SK-N-SH (cell line): Measurements from ENCODE around the gene RNPEPL1. TPM values are rescaled to one million over a fixed set of nuclear protein-coding genes. Genes with fewer than 3 reads are reported as not detected.

Experiments
- CTCF ChIA-PET: fragments of 300-600, 350-600 bp; formaldehyde crosslinking; extraction: SDS; loops from one replicate; lab custom pipeline; 2021; lab: Yijun Ruan, JAX
- POLR2A ChIA-PET: fragments of 350-600 bp; sonication (Branson Sonifier 250); formaldehyde crosslinking; extraction: SDS; loops from one replicate; lab custom pipeline; 2020; ENCODE audit warnings: antibody characterized with exemption, inconsistent platforms; lab: Yijun Ruan, JAX
- DNase-seq: peaks from one replicate; pipeline ENCODE4 v3.0.0; 2012
- H2AFZ ChIP-seq: fragments of 200-600 bp; sonication (generic); 2 replicates; pipeline ENCODE4 v1.8.1; 2016; ENCODE audit warnings: antibody characterized with exemption, mild to moderate bottlenecking, low read depth
- H3F3A ChIP-seq: fragments of 200-600 bp; sonication (generic); replicated peaks from 2 replicates; pipeline ENCODE3; 2016; ENCODE audit warnings: antibody characterized with exemption, mild to moderate bottlenecking; ENCODE audit not compliant: insufficient read depth
- H3K27ac ChIP-seq, 2 experiments: fragments of 200-500 bp in 1 of 2; fragments of 200-600 bp in 1 of 2; sonication (Bioruptor generic) in 1 of 2; sonication (generic), shearing (Covaris generic) in 1 of 2; 2 replicates each; pipeline versions ENCODE4 v1.5.1 to v1.6.1; 2014 to 2016; ENCODE audit warnings: low read depth in 2 of 2, inconsistent platforms in 1 of 2, low read length in 1 of 2, mild to moderate bottlenecking in 1 of 2, mixed read lengths in 1 of 2
- H3K27me3 ChIP-seq: fragments of 200-600 bp; sonication (generic), shearing (Covaris generic); 2 replicates; pipeline ENCODE4 v1.6.1; 2016; ENCODE audit warnings: mixed run types; ENCODE audit not compliant: insufficient read depth
- H3K36me3 ChIP-seq, 2 experiments: fragments of 200-500 bp in 1 of 2; fragments of 200-600 bp in 1 of 2; sonication (Bioruptor generic) in 1 of 2; sonication (generic) in 1 of 2; replicated peaks in 1 of 2; 2 replicates each; pipeline versions ENCODE3 to v1.5.1; 2014 to 2016; ENCODE audit warnings: low read length in 1 of 2, mild to moderate bottlenecking in 1 of 2; ENCODE audit not compliant: insufficient read depth in 2 of 2, control insufficient read depth in 1 of 2
- H3K4me1 ChIP-seq, 2 experiments: fragments of 200-500 bp in 1 of 2; fragments of 200-600 bp in 1 of 2; sonication (Bioruptor generic) in 1 of 2; sonication (generic), shearing (Covaris generic) in 1 of 2; 2 replicates each; pipeline versions ENCODE4 v1.5.1 to v1.6.1; 2014 to 2016; ENCODE audit warnings: low read depth in 1 of 2, low read length in 1 of 2, mixed run types in 1 of 2; ENCODE audit not compliant: insufficient read depth in 2 of 2, control insufficient read depth in 1 of 2
- H3K4me2 ChIP-seq: fragments of 200-600 bp; sonication (generic), shearing (Covaris generic); 2 replicates; pipeline ENCODE4 v1.6.1; 2017; ENCODE audit warnings: mixed run types
- H3K4me3 ChIP-seq, 2 experiments: fragments of 200-500 bp in 1 of 2; fragments of 200-600 bp in 1 of 2; sonication (Bioruptor generic) in 1 of 2; sonication (generic), shearing (Covaris generic) in 1 of 2; 2 replicates each; pipeline versions ENCODE4 v1.5.1 to v1.8.1; 2014 to 2016; ENCODE audit warnings: low read depth in 2 of 2, inconsistent platforms in 1 of 2, low read length in 1 of 2, mild to moderate bottlenecking in 1 of 2, mixed read lengths in 1 of 2, moderate library complexity in 1 of 2
- H3K79me2 ChIP-seq: fragments of 200-600 bp; sonication (generic); 2 replicates; pipeline ENCODE4 v1.8.1; 2017; ENCODE audit warnings: mild to moderate bottlenecking; ENCODE audit not compliant: insufficient read depth
- H3K9ac ChIP-seq: fragments of 200-600 bp; sonication (generic); 2 replicates; pipeline ENCODE4 v1.6.1; 2017; ENCODE audit warnings: mixed run types
- H3K9me2 ChIP-seq: fragments of 200-600 bp; sonication (generic); 2 replicates; pipeline ENCODE4 v1.6.1; 2017; ENCODE audit warnings: mixed run types
- H3K9me3 ChIP-seq: fragments of 200-600 bp; sonication (generic); 2 replicates; pipeline ENCODE4 v1.6.1; 2017; ENCODE audit warnings: mixed run types, mild to moderate bottlenecking, moderate library complexity
- H4K20me1 ChIP-seq: fragments of 200-600 bp; sonication (generic); 2 replicates; pipeline ENCODE4 v1.6.1; 2017; ENCODE audit warnings: mild to moderate bottlenecking, mixed run types; ENCODE audit not compliant: insufficient read depth
- CTCF ChIP-seq: fragments of 200-600 bp; sonication (generic); IDR thresholded peaks from 2 replicates; pipeline ENCODE4 v1.6.1; 2017; ENCODE audit warnings: antibody characterized with exemption, mild to moderate bottlenecking, moderate library complexity
- EZH2phosphoT487 ChIP-seq: fragments of 200-600 bp; sonication (generic); IDR thresholded peaks from 2 replicates; pipeline ENCODE4 v1.6.1; 2017; ENCODE audit warnings: low read depth, mixed run types, mild to moderate bottlenecking, antibody characterized with exemption, moderate library complexity, borderline replicate concordance
- MAX ChIP-seq: IDR thresholded peaks from 2 replicates; pipeline ENCODE4 v1.4.0; 2012; ENCODE audit warnings: low read depth
- NFIC ChIP-seq: IDR thresholded peaks from 2 replicates; pipeline ENCODE4 v1.4.0; 2012; ENCODE audit warnings: borderline replicate concordance
- RAD21 ChIP-seq: IDR thresholded peaks from 2 replicates; pipeline ENCODE4 v1.6.1; 2012; ENCODE audit warnings: mild to moderate bottlenecking, low read length
- RFX5 ChIP-seq: IDR thresholded peaks from 2 replicates; pipeline ENCODE4 v1.6.1; 2012; ENCODE audit warnings: mild to moderate bottlenecking, improper control_type of control experiment, low read length
- SMC3 ChIP-seq: IDR thresholded peaks from 2 replicates; pipeline ENCODE4 v1.6.1; 2012; ENCODE audit warnings: low read depth, low read length, improper control_type of control experiment
- TEAD4 ChIP-seq: IDR thresholded peaks from 2 replicates; pipeline ENCODE4 v1.4.0; 2012; ENCODE audit warnings: mild to moderate bottlenecking, borderline replicate concordance; ENCODE audit not compliant: insufficient read depth
- WGBS: methylation state at CpG from one replicate; pipeline ENCODE4 v1.1.6; 2017; ENCODE audit warnings: low lambda C conversion rate; 5-methylcytosine and 5-hydroxymethylcytosine counted together
- polyA plus RNA-seq, 3 experiments: library from polyadenylated mRNA; depleted of rRNA; stranded (reverse); fragments of >200 nt; gene quantifications; 2 replicates each; pipeline ENCODE4 v1.2.3, GENCODE V29; 2012

RNPEPL1 gene
- polyA plus RNA-seq, 1 of the 3 experiments (the other 2 are of a cell fraction): 14.3 TPM

DNA sequence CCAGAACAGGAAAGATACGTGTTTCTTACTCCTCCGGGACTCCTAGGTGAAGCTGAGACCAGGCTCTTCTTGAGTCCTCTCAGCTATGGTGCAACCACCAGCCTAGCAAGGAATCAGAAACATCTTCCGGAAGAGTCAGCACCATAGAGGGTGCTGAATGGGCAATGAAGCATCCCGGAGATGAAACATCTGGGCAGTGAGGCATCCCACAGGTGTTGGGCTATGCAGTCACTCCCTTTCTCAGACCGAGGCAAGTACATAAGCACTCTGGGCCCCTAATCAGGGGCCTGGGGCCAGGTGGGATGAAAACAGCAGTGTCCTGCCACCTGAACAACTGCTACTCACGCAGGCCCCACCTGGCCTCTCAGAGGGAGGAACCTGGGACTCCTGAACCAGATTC lies 16.8 kb downstream of the RNPEPL1 start:
- peaks cover 8 to 16% of the 10 kb centered on the region in 2 experiments for H3K36me3 ChIP-seq
- H2AFZ ChIP-seq: no peak overlapping the region
- H3K27me3 ChIP-seq: no peaks in the 10 kb centered on the region
- CTCF ChIA-PET: interaction anchor here (1.2 to 5.7 kb wide), 4 partner anchors 19 to 564 kb away, joined by 3 to 31 read pairs (median 4); no protein-coding TSS in a partner anchor
- peak overlapping the region; percentile 93 for H3K9ac ChIP-seq
- TF ChIP-seq EZH2phosphoT487 (no peak), TEAD4 (no peak)
- H3K4me1 ChIP-seq: peaks cover 17 to 31% of the 10 kb centered on the region in 2 experiments; a peak in 3 of 4 replicates
- POLR2A ChIA-PET: interaction anchor here (0.8 to 3.2 kb wide), 4 partner anchors 13 to 24 kb away, joined by 3 to 25 read pairs (median 12); partner anchors contain the start of genes DUSP28 and RNPEPL1
- 55% methylated on average over 6 of the region's 6 CpGs for WGBS
- peaks cover 27% of the 10 kb centered on the region for H4K20me1 ChIP-seq
- H3F3A ChIP-seq: peaks cover 3% of the 10 kb centered on the region
- H3K79me2 ChIP-seq: peaks cover 93% of the 10 kb centered on the region
- DNase-seq: no peak
- H3K27ac ChIP-seq: no peak overlapping the region; a peak in 1 of 4 replicates
- H3K9me2 ChIP-seq: no peaks in the 10 kb centered on the region
- peak overlapping the region; percentile 96 to 100 for H3K4me3 ChIP-seq
- no peaks in the 10 kb centered on the region for H3K9me3 ChIP-seq
- peak overlapping the region; percentile 95 for H3K4me2 ChIP-seq

DNA sequence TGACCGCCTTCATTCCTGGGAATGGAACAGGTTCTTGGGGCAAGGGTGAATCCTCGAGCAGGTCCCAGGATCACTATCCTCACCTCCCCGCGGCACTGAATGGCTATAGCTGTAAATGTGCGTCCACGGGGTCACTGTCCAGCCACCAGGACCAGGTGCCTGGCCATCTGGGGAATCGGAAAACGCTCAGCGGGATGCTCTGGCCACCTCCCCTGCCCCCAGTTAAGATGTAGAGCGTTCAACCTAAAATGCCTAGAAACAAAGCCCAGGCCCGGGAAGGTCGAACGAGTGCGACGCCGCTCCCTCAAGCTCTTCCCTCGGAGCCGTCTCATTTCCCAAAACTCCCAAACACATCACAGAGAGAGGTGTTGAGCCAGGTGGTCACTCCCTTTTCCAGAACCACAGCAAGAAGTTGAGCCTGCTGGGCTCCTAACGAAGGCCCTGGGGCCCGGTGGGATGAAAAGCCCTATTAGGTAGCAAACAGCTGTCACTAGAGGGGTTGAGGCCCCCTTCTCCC lies 17.5 kb downstream of the RNPEPL1 start:
- H3K4me2 ChIP-seq: peak overlapping the region; percentile 95
- POLR2A ChIA-PET: interaction anchor here (0.9 to 3.2 kb wide), 6 partner anchors 12 to 255 kb away, joined by 4 to 25 read pairs (median 12); partner anchors contain the start of genes DUSP28 and RNPEPL1
- no peaks in the 10 kb centered on the region for H3K27me3 ChIP-seq

More for the DNA sequence above, 17.5 kb downstream of the RNPEPL1 start:
- Histone ChIP-seq H3K4me1 (peaks cover 17 to 28% of the 10 kb centered on the region in 2 experiments; a peak in 3 of 4 replicates), H3K36me3 (peaks cover 8 to 22% of the 10 kb centered on the region in 2 experiments), H4K20me1 (peaks cover 24% of the 10 kb centered on the region), H3F3A (no peaks in the 10 kb centered on the region), H3K4me3 (peak overlapping the region; percentile 96 to 100), H3K9me3 (no peaks in the 10 kb centered on the region), H3K27ac (peak overlapping the region; percentile 82 to 94; a peak in 3 of 4 replicates), H3K79me2 (peaks cover 90% of the 10 kb centered on the region), H3K9ac (peak overlapping the region; percentile 93), H2AFZ (0 out of 2 replicates have a peak overlapping the region, but pooled peaks have one; percentile 63), H3K9me2 (no peaks in the 10 kb centered on the region)
- TF ChIP-seq SMC3: no peak
- no peak for TF ChIP-seq RAD21
- TF ChIP-seq MAX: no peak
- no peak for TF ChIP-seq RFX5
- TF ChIP-seq CTCF: no peak
- TF ChIP-seq NFIC: no peak
- WGBS: under 1% methylated on average over 15 of the region's 20 CpGs
- CTCF ChIA-PET: interaction anchor here (0.7 to 5.7 kb wide), 9 partner anchors 12 to 565 kb away, joined by 3 to 31 read pairs (median 3); partner anchors contain the start of gene RNPEPL1
- peak; percentile 30 for DNase-seq
